Fibroblast of skin of left quadriceps (primary cell): ENCODE results near the gene NCOR2.

Source experiments
- DNase-seq, 2 experiments: peaks; one replicate each; pipeline ENCODE4 v3.0.0-alpha.2; 2013; ENCODE audit warnings: low read depth in 2 of 2

Gene NCOR2

GRCh38 chr12:124527861-124528561, 39.4 kb downstream of the NCOR2 start:
- peak; percentile 59 to 66 for DNase-seq

- no peak for DNase-seq
Observed at GRCh38 chr12:124525927-124526692, 41.3 kb downstream of the NCOR2 start.

DNA sequence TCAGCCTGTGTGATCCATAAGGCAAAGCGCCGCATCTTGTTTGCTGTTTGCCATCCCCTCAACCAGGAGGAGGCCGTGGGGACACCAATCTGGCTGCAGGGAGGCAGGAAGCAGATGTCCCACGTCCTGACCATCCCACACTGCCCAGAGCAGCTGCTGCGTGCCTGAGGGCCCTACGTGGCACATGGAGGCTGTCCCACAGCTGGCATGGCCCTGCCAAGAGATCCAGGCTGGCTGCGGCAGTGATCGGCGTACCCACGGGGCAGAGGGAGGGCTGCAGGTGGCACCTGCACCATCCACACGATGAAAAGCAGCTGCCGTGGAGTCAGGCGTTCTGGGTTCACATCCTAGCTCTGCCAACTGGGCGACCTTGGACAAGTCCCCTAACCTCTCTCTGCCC, 42.0 kb downstream of the NCOR2 start:
- DNase-seq: no peak

DNA sequence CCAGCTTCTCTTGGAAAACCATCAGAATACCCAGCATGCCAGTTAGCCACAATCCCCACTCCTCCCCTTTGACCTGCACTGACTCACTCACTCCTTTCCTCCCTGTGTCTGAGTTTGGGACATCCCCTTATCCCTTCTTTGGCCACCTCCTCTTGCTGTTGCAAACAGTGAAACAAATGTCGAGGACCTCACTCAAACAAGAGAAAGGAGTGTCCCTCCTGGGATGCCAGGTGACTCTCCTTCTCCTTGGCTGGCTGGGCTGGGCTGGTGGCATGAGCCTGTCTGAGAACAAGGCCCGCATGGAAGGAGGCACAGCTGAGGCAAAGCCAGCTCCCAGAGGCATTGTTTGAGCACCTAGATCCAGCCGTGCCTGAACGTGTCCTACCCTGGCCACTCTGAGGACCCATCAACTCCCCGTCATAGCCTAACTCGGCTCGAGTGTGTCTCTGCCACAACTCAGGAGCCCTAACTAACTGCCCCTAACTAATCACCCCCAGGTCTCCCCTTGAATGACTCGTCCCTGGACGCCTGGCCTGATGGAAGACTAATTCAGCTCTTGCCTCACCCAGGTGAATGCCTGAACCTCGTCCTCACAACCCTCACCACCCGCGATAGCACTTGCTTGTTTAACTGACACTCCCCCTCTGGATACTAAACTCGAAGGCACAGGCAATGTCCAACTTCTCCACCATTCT, 43.0 kb downstream of the NCOR2 start:
- DNase-seq: peak in 1 of 2 experiments; percentile 59

DNA sequence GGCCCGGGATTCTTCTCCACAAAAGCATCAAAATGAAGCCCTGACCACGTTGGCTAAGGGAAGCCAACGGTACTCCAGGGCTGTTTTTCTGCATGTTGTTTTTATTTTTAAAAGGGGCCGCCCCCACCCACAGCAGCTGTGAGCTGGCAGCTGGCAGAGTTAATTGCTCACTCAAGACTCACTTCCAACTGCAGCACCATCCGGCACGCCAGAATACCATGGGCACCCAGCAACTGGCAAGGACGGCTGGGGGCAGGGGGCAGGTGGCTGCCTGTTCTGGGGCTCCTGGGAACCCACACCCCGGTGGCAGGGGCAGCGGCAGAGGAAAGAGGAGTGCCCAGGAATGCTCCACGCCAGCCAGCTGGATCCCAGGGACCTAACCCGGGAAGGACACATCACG, 44.3 kb downstream of the NCOR2 start:
- DNase-seq: no peak

DNA sequence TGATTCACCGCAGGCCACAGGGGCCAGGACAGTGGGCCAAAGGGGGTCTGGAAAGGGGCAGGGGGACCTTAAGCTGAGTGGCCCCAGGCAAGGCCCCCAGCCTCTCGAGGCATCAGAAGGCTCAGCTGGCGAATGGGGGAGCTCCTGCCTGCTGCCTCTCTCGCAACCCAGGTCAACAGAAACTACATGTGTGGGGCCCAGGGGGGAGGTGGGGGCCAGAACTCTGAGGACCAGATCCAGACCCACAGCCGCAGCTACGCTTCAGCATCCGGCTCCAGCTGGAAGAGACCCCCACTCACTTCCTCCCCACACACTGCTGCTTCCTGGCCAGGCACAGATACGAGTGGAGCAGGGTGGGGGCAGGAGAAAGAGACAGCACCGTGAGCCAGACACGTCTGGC, 46.5 kb downstream of the NCOR2 start:
- no peak for DNase-seq

DNA sequence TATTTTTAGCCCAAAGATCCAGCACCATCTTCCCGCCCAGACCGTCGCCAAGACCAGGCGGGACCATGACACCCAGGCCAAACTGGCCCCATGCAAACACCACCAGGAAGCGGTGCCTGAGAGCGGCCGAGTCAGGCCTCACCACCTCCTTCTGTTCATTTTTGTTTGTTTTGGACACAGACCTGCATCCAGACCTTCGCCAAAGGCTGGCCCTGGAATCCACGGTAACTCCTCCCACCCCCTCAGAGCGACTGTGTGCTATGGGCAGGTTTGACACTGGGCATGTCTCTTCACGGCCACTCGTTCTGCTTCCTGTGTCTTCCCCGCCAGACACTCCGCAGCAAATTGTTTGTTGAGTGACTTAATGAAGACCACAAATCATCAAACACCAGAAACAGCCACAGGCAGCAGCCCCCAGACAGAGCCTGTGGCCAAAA, 47.1 kb downstream of the NCOR2 start:
- no peak for DNase-seq

- no peak for DNase-seq
Observed at GRCh38 chr12:124519746-124520145, 47.7 kb downstream of the NCOR2 start.

DNA sequence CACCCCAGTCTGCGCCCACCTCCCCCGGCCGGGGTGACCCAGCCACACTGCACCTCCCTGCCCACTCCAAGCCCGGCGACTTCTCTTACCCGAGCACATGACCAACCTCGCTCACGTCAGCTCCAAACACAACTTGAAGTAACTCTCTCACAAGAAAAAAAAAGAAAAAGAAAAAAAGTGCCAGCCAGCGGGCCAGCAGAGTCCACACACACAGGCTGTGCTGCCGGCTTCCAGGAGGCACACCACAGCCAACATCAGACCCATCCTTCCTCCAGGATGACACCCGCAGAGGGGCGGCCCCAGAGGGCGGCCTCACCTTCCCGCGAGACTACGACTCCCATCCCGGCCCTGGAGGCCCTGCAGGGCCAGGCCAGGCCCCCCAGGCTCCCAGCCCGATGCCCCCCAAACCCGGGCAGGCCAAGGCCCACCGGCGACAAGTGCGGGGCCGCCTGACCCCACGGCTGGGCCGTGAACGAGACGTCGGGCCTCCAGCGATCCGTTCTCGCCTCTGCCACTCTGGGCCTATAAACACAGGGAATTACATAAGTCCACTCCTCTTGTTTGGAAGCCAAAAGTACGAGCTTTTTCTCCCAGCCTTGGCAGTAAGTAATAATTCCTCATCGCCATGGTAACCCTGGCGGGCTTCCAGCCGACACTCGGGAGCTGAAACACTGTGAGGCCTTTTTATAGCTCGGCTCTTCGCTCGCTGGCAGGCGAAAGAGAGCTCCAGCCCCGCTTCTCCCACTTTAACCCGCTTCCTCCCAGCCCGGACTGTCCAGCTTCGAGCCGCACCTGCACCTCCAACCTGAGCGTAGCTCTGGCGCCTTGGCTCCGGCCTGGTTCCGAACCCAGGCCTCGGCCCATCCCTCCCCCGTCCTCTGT, 49.1 kb downstream of the NCOR2 start:
- DNase-seq: peak; percentile 100
